Cardiac fibroblast (primary cell): ENCODE results near the gene SH3TC1.

ENCODE experiments used
- DNase-seq, 2 donors: peaks; one replicate each; pipeline versions ENCODE4 v3.0.0 to v3.0.0-alpha.2; 2010; ENCODE audit warnings: low read depth in 2 of 2
- H3K4me3 ChIP-seq, 2 donors: replicated peaks in 1 of 2; 1 replicate in 1 of 2; 2 replicates in 1 of 2; pipeline ENCODE4 v1.5.1; 2011; ENCODE audit warnings: low read depth in 2 of 2, low read length in 2 of 2, mild to moderate bottlenecking in 2 of 2, moderate library complexity in 1 of 2
- TF ChIP-seq, protein P1 (sequence below): IDR thresholded peaks from one replicate; pipeline ENCODE4 v1.5.1; 2011; ENCODE audit warnings: low read depth, mild to moderate bottlenecking, low read length, inconsistent platforms

SH3TC1 gene

GRCh38 chr4:8153441-8153840, 45.6 kb upstream of the SH3TC1 start:
- DNase-seq, result no peak
- H3K4me3 ChIP-seq, result no peak overlapping the region
- TF ChIP-seq, protein P1, sequence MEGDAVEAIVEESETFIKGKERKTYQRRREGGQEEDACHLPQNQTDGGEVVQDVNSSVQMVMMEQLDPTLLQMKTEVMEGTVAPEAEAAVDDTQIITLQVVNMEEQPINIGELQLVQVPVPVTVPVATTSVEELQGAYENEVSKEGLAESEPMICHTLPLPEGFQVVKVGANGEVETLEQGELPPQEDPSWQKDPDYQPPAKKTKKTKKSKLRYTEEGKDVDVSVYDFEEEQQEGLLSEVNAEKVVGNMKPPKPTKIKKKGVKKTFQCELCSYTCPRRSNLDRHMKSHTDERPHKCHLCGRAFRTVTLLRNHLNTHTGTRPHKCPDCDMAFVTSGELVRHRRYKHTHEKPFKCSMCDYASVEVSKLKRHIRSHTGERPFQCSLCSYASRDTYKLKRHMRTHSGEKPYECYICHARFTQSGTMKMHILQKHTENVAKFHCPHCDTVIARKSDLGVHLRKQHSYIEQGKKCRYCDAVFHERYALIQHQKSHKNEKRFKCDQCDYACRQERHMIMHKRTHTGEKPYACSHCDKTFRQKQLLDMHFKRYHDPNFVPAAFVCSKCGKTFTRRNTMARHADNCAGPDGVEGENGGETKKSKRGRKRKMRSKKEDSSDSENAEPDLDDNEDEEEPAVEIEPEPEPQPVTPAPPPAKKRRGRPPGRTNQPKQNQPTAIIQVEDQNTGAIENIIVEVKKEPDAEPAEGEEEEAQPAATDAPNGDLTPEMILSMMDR, result no peak

GRCh38 chr4:8155048-8155447, 44.0 kb upstream of the SH3TC1 start:
- H3K4me3 ChIP-seq, result no peak overlapping the region
- TF ChIP-seq, protein P1, result no peak

DNA sequence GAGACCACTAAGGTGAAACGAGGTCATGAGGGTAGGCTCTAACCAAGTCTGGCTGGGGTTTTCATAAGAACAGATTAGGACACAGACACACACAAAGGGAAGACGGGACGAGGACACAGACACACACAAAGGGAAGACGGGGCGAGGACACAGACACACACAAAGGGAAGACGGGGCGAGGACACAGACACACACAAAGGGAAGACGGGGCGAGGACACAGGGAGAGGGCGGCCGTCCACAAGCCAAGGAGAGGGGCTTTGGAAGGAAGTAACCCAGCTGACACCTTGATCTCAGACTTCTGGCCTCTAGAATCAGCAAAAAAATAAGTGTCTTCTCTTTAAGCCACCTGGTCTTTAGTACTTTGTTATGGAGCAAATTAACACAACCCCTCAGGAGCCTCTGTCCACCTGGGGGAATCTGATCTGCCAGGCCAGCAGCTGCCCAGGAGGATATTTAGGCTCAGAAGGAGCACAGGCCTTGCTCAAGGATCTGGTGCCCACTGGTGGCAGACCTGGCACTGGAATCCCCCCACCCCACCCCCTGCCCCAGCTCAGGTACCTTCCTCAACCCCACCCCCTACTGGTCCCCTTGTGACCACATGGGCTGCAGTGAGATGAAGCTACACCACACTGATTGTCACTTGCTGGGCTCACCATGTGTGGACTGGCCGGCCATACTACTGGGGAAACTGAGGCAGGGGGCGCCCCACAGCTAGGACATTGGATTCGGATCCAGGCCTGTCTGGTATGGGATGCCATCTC, 43.2 kb upstream of the SH3TC1 start:
- H3K4me3 ChIP-seq, result no peak overlapping the region
- TF ChIP-seq, protein P1, result no peak
- DNase-seq, result no peak

More at GRCh38 chr4:8155048-8155447, 44.0 kb upstream of the SH3TC1 start:
- peak in 1 of 2 donors; percentile 30 for DNase-seq

GRCh38 chr4:8156617-8157016, 42.5 kb upstream of the SH3TC1 start:
- DNase-seq, result peak in 1 of 2 donors; percentile 18
- no peak overlapping the region for H3K4me3 ChIP-seq
- TF ChIP-seq, protein P1, result no peak

- H3K4me3 ChIP-seq, result peak overlapping the region; percentile 15 to 56
Observed at GRCh38 chr4:8157496-8157895, 41.6 kb upstream of the SH3TC1 start.

GRCh38 chr4:8157944-8158709, 41.0 kb upstream of the SH3TC1 start:
- TF ChIP-seq, protein P1, result no peak

More at GRCh38 chr4:8157496-8157895, 41.6 kb upstream of the SH3TC1 start:
- TF ChIP-seq, protein P1, result no peak
- DNase-seq, result peak; percentile 15 to 32

More at GRCh38 chr4:8157944-8158709, 41.0 kb upstream of the SH3TC1 start:
- peak overlapping the region; percentile 48 to 56 for H3K4me3 ChIP-seq
- no peak for DNase-seq
